ENCODE results near the gene RNF5. TPM values are rescaled to one million over a fixed set of nuclear protein-coding genes. Genes with fewer than 3 reads are reported as not detected.

Gene RNF5
- polyA plus RNA-seq: 34.7 and 42.0 TPM in 2 replicates

GRCh38 chr6:32177788-32178546 is at the start of gene RNF5:
Gene RNF5, plus strand, starts transcription at chr6:32178405. Its CDS starts 107 bp downstream, at chr6:32178512.

GRCh38 chr6:32151863-32152768 is 26.1 kb upstream of the RNF5 start, which contains the start of gene PRRT1:
Gene PRRT1, minus strand, starts transcription at chr6:32151939. Its CDS starts 112 bp downstream, at chr6:32151827.

GRCh38 chr6:32153564-32154513 is 24.4 kb upstream of the RNF5 start, which contains the start of gene PPT2:
Gene PPT2, plus strand, starts transcription at chr6:32154141. Its CDS starts 454 bp downstream, at chr6:32154595.

GRCh38 chr6:32164295-32164694 is 13.9 kb upstream of the RNF5 start, which contains the start of gene EGFL8:
Gene EGFL8, plus strand, starts transcription at chr6:32164595. Its CDS starts 1,571 bp downstream, at chr6:32166166.

GRCh38 chr6:32175711-32176475 is 2.3 kb upstream of the RNF5 start, which contains the start of gene AGPAT1:
Gene AGPAT1, minus strand, starts transcription at chr6:32176084. Its CDS starts 4,588 bp downstream, at chr6:32171496.

GRCh38 chr6:32184084-32184640 is 6.0 kb downstream of the RNF5 start, which contains the start of gene AGER:
Gene AGER, minus strand, starts transcription at chr6:32184253. Its CDS starts 31 bp downstream, at chr6:32184222.

GRCh38 chr6:32190054-32190851 is 12.0 kb downstream of the RNF5 start, which contains the start of gene PBX2:
Gene PBX2, minus strand, starts transcription at chr6:32190202. Its CDS starts 287 bp downstream, at chr6:32189915.

GRCh38 chr6:32192608-32193039 is 14.4 kb downstream of the RNF5 start, which contains the start of gene GPSM3:
Gene GPSM3, minus strand, starts transcription at chr6:32192643. Its CDS starts 130 bp downstream, at chr6:32192513.

GRCh38 chr6:32223258-32224235 is 45.3 kb downstream of the RNF5 start, which contains the start of gene NOTCH4:
Gene NOTCH4, minus strand, starts transcription at chr6:32224067. Its CDS starts 139 bp downstream, at chr6:32223928.

Other genes starting within 250 kb of the RNF5 start
- 0.34 TPM in 1 of 2 replicates, not detected in the other for gene CFB, start 232.3 kb upstream of the RNF5 start, polyA plus RNA-seq
- gene NELFE, start 219.4 kb upstream of the RNF5 start, polyA plus RNA-seq: 18.1 and 30.7 TPM in 2 replicates
- gene SKIC2, start 219.2 kb upstream of the RNF5 start, polyA plus RNA-seq: 8.0 and 11.7 TPM in 2 replicates
- 9.6 and 21.2 TPM in 2 replicates for gene DXO, start 206.3 kb upstream of the RNF5 start, polyA plus RNA-seq
- gene C4A, start 196.3 kb upstream of the RNF5 start, polyA plus RNA-seq: not detected in 2 replicates
- gene C4B, start 163.6 kb upstream of the RNF5 start, polyA plus RNA-seq: not detected in 2 replicates
- gene CYP21A2, start 140.0 kb upstream of the RNF5 start, polyA plus RNA-seq: 0.20 TPM in 1 of 2 replicates, not detected in the other
- gene TNXB, start 69.1 kb upstream of the RNF5 start, polyA plus RNA-seq: not detected in 2 replicates
- gene ATF6B, start 50.2 kb upstream of the RNF5 start, polyA plus RNA-seq: 3.4 and 9.6 TPM in 2 replicates
- 0.77 and 1.8 TPM in 2 replicates for gene FKBPL, start 48.1 kb upstream of the RNF5 start, polyA plus RNA-seq
- gene PRRT1, start 26.5 kb upstream of the RNF5 start, polyA plus RNA-seq: 88.8 and 97.9 TPM in 2 replicates
- gene PPT2, start 24.3 kb upstream of the RNF5 start, polyA plus RNA-seq: 16.8 and 18.7 TPM in 2 replicates
- 2.5 and 3.6 TPM in 2 replicates for gene EGFL8, start 13.8 kb upstream of the RNF5 start, polyA plus RNA-seq
- gene AGPAT1, start 2.3 kb upstream of the RNF5 start, polyA plus RNA-seq: 18.3 and 18.5 TPM in 2 replicates
- not detected in 2 replicates for gene AGER, start 5.8 kb downstream of the RNF5 start, polyA plus RNA-seq
- 0.55 TPM in 1 of 2 replicates, not detected in the other for gene PBX2, start 11.8 kb downstream of the RNF5 start, polyA plus RNA-seq
- gene GPSM3, start 14.2 kb downstream of the RNF5 start, polyA plus RNA-seq: not detected in 2 replicates
- gene NOTCH4, start 45.7 kb downstream of the RNF5 start, polyA plus RNA-seq: 1.3 and 2.2 TPM in 2 replicates
- not detected in 2 replicates for gene TSBP1, start 193.5 kb downstream of the RNF5 start, polyA plus RNA-seq
- gene BTNL2, start 228.8 kb downstream of the RNF5 start, polyA plus RNA-seq: not detected in 2 replicates